Lower lobe of right lung (tissue), 2 donors: ENCODE results near the gene PA2G4. TPM values are rescaled to one million over a fixed set of nuclear protein-coding genes. Genes with fewer than 3 reads are reported as not detected.
"Not testable (repeated sequence)": the region's sequence is repeated elsewhere in the genome, so short reads cannot be mapped to it uniquely, and the experiment has no call there.

Experiments
- ATAC-seq, 2 donors: fragments of 200-7000 bp; cut with Tn5 transposase; one replicate each; pipeline ENCODE4 v1.9.1; 2020 to 2022; ENCODE audit warnings: mild to moderate bottlenecking in 2 of 2, moderate library complexity in 2 of 2
- DNase-seq: peaks from one replicate; pipeline ENCODE4 v3.0.0-alpha.2; 2020
- H3K27ac ChIP-seq: fragments of 200-600 bp; one replicate; pipeline ENCODE4 v1.8.0; 2022
- H3K27me3 ChIP-seq: fragments of 200-600 bp; one replicate; pipeline ENCODE4 v1.8.0; 2022; ENCODE audit warnings: low read depth
- H3K36me3 ChIP-seq: fragments of 200-600 bp; one replicate; pipeline ENCODE4 v1.8.0; 2022; ENCODE audit warnings: mild to moderate bottlenecking
- H3K4me1 ChIP-seq: fragments of 200-600 bp; one replicate; pipeline ENCODE4 v1.8.0; 2022
- H3K4me3 ChIP-seq: fragments of 200-600 bp; one replicate; pipeline ENCODE4 v1.8.0; 2022; ENCODE audit warnings: mild to moderate bottlenecking
- H3K9me3 ChIP-seq: fragments of 200-600 bp; one replicate; pipeline ENCODE4 v1.8.0; 2022
- intact Hi-C: fragments of 100-400 bp; cut with DNase I; formaldehyde crosslinking; loops from one replicate; pipeline ENCODE4 v1.11.0; 2022
- total RNA-seq: library from RNA; stranded (reverse); fragmentation: NEBNext Ultra II Directional; extraction: Animal tissue kit (Norgen Biotek cat#: 25700); gene quantifications from one replicate; pipeline ENCODE4 v1.2.1, GENCODE V29; 2021
- TF ChIP-seq, protein P1 (sequence below): fragments of 200-600 bp; IDR thresholded peaks from one replicate; pipeline ENCODE4 v1.8.0; 2022; ENCODE audit warnings: antibody characterized with exemption, mild to moderate bottlenecking
- donor health status: DM: no; HTN: yes; CAD: no; lungs with severe emphysema.

The PA2G4 gene
- total RNA-seq, 1 donor from 2014 or later: 69.4 TPM

DNA sequence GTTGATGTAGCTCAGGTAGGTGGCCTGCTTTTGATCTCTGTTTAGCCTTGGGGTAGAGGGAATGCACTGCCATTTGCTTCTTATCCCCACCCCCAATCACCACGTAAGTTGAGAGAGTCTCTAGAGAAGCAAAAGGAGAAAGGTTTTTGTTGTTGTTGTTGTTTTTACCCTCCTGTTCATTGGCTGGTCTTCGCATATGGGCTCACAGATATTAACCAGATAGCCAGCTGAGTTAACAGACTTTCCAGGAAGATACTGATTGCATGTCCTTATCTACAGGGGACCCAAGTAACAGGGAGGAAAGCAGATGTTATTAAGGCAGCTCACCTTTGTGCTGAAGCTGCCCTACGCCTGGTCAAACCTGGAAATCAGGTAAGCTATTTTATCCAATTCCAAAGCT is 2.9 kb downstream of the PA2G4 start:
- Histone ChIP-seq H3K9me3 (no peaks in the 10 kb centered on the region), H3K4me1 (peaks cover 28% of the 10 kb centered on the region), H3K36me3 (peaks cover 58% of the 10 kb centered on the region), H3K27ac (no peak overlapping the region), H3K27me3 (no peaks in the 10 kb centered on the region), H3K4me3 (no peak overlapping the region)
- intact Hi-C loops: no loop called here
- no peak for DNase-seq
- TF ChIP-seq, protein P1, sequence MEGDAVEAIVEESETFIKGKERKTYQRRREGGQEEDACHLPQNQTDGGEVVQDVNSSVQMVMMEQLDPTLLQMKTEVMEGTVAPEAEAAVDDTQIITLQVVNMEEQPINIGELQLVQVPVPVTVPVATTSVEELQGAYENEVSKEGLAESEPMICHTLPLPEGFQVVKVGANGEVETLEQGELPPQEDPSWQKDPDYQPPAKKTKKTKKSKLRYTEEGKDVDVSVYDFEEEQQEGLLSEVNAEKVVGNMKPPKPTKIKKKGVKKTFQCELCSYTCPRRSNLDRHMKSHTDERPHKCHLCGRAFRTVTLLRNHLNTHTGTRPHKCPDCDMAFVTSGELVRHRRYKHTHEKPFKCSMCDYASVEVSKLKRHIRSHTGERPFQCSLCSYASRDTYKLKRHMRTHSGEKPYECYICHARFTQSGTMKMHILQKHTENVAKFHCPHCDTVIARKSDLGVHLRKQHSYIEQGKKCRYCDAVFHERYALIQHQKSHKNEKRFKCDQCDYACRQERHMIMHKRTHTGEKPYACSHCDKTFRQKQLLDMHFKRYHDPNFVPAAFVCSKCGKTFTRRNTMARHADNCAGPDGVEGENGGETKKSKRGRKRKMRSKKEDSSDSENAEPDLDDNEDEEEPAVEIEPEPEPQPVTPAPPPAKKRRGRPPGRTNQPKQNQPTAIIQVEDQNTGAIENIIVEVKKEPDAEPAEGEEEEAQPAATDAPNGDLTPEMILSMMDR: no peak
- no peak for ATAC-seq

DNA sequence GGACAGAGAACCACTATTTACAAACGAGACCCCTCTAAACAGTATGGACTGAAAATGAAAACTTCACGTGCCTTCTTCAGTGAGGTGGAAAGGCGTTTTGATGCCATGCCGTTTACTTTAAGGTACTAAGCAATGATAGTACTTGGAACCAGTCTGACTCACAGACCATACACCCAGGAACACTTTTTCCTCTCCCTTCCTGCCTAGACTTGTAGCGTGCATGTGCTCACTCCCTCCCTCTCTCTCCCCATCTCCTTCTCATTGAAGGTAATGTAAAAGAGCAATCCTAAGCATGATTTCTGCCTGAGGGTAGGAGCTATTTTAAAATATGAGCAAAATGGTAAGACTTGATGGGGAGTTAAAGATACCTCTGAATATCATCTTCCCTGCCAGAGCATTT is 6.2 kb downstream of the PA2G4 start:
- TF ChIP-seq, protein P1: no peak
- DNase-seq (no peak), ATAC-seq (no peak)
- no peaks in the 10 kb centered on the region for H3K27me3 ChIP-seq
- H3K36me3 ChIP-seq: peaks cover 78% of the 10 kb centered on the region
- no peak overlapping the region for H3K27ac ChIP-seq
- no peaks in the 10 kb centered on the region for H3K9me3 ChIP-seq
- intact Hi-C loops: no loop called here
- no peak overlapping the region for H3K4me3 ChIP-seq
- peaks cover 13% of the 10 kb centered on the region for H3K4me1 ChIP-seq

DNA sequence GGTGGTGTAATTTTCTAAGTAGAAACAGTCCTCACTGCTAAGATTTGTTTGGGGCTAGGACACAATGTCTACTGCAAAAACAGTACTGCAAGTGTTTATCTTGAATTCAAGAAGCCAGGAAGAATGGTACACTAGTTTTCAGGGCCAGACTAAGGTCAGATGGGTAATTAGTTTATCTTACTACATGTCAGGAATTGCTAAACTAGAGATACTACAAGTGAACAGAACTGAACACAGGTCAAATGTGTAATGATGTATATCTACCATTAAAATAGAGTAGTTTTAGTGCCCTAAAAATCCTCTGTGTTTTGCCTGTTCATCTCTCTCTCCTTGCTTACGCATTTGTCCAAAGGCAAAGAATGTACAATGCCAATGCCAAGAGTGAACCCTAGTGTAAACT is 9.7 kb downstream of the PA2G4 start:
- H3K9me3 ChIP-seq: no peaks in the 10 kb centered on the region
- no peaks in the 10 kb centered on the region for H3K27me3 ChIP-seq
- H3K4me3 ChIP-seq: no peak overlapping the region
- intact Hi-C loops: no loop called here
- H3K36me3 ChIP-seq: peaks cover 53% of the 10 kb centered on the region
- H3K4me1 ChIP-seq: peaks cover 7% of the 10 kb centered on the region
- ATAC-seq: no peak
- no peak overlapping the region for H3K27ac ChIP-seq
- no peak for DNase-seq
- TF ChIP-seq, protein P1: no peak

DNA sequence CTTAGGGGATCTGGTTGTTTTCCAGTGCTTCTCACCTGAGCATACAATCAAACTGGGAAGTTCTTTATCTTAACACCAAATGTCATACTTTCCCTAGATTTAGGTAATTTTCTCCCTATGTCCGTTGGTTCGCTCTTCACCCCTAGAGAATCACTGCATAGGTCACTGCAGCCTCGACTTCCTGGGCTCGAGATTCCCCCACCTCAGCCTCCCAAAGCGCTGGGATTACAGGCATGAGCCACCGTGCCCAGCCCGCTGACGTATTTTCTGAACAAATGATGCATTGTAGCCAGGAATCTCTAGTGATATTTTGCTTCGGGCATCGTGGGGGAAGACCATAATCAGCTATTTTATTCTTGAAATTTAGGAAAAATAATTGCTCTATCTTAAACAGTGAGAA is 11.0 kb downstream of the PA2G4 start:
- peak overlapping the region; percentile 72 for H3K4me3 ChIP-seq
- H3K4me1 ChIP-seq: peaks cover 19% of the 10 kb centered on the region
- peak overlapping the region; percentile 91 for H3K27ac ChIP-seq
- peaks cover 48% of the 10 kb centered on the region for H3K36me3 ChIP-seq
- no peak for ATAC-seq
- H3K9me3 ChIP-seq: no peaks in the 10 kb centered on the region
- TF ChIP-seq, protein P1: no peak
- DNase-seq: no peak
- no peaks in the 10 kb centered on the region for H3K27me3 ChIP-seq
- intact Hi-C loops: no loop called here

DNA sequence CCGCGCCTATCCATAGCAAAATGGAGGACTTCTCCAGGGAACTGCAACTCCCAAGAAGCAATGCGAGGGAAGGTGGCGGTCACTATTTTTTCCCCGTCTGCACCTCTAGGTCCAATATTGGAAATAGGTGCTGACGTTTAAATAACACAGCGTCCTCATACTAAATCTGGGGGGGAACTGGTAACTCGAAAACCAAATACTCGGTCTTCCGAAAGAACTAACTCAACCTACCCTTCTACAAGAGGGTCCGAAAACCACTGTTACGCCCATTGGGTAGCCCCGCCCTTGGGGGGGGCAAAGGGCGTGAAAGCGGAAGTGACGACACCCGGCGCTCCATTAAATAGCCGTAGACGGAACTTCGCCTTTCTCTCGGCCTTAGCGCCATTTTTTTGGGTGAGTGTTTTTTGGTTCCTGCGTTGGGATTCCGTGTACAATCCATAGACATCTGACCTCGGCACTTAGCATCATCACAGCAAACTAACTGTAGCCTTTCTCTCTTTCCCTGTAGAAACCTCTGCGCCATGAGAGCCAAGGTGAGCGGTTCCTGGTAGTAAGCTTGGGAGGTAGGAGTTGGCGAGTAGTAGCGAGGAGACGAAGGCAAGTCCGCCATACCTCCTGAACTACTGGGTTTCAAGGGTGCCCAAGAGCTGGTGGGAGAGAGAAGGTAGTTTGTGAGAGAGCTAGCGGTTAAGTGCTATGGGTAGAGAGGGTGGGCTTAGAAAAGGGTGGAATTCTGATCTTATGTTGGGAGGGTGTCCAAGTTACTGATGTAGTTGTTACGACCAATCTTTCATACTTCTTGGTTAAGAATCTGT is 12.1 kb downstream of the PA2G4 start, which contains the start of gene RPL41:
RPL41 (plus strand) TSS at position 367 of the 815 bp plus-strand sequence.
- Histone ChIP-seq H3K27me3 (no peaks in the 10 kb centered on the region), H3K4me1 (peaks cover 21% of the 10 kb centered on the region), H3K9me3 (no peaks in the 10 kb centered on the region), H3K27ac (peak within 1 kb of the TSS; percentile 91), H3K4me3 (peak within 1 kb of the TSS; percentile 72), H3K36me3 (peaks cover 48% of the 10 kb centered on the region)
- peak; percentile 94 for DNase-seq
- peak; percentile 82 for ATAC-seq
- intact Hi-C loops: no loop called here
- TF ChIP-seq, protein P1: no peak

DNA sequence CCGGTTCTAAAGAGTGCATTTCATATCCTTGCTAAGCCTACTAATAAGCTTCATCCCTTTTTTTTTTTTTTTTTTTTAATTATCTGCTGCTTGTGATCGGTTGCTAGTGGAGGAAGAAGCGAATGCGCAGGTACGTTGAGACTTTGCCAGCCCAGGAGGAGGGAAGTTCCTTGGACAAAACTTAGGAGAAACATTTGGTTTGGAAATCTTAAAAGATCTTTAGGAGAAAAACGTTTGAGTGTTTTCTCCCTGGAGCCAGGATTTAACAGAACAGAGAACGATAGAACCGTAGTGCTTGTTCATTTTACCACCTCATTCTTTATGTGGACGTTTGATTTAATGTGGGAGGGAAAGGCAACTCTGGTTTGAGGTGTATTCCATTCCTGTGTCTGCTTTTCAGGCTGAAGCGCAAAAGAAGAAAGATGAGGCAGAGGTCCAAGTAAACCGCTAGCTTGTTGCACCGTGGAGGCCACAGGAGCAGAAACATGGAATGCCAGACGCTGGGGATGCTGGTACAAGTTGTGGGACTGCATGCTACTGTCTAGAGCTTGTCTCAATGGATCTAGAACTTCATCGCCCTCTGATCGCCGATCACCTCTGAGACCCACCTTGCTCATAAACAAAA is 12.8 kb downstream of the PA2G4 start:
- DNase-seq, H3K9me3 ChIP-seq, ATAC-seq, intact Hi-C loops, H3K27me3 ChIP-seq: not testable (repeated sequence)
- peak overlapping the region; percentile 72 for H3K4me3 ChIP-seq
- H3K36me3 ChIP-seq: peaks cover 46% of the 10 kb centered on the region
- peaks cover 21% of the 10 kb centered on the region for H3K4me1 ChIP-seq
- peak overlapping the region; percentile 91 for H3K27ac ChIP-seq
